ENCODE data around the gene KCNB1.

- no peak for TF ChIP-seq EZH2 (IDR thresholded peaks at IDR 0.05; ENCODE audit: borderline replicate concordance, insufficient read depth, low read length, poor library complexity, severe bottlenecking)
- no peak for TF ChIP-seq CTCF (IDR thresholded peaks at IDR 0.05; ENCODE audit: poor library complexity, severe bottlenecking)
- TF ChIP-seq POLR2AphosphoS5 (IDR thresholded peaks at IDR 0.05): peak; percentile 36
- TF ChIP-seq RAD21 (conservative IDR thresholded peaks at IDR 0.05): peak; percentile 32
- no peak for TF ChIP-seq TAF1 (IDR thresholded peaks at IDR 0.05; ENCODE audit: low read depth)
Observed at GRCh38 chr20:49424536-49424935, 57.9 kb downstream of the KCNB1 start.
